ENCODE results near the gene SLC38A10.

SLC38A10 gene

GRCh38 chr17:81197831-81198490, 97.1 kb downstream of the SLC38A10 start:
- Histone ChIP-seq H3K36me3 (ENCODE audit: insufficient read depth, low read length) (peaks cover 5% of the 10 kb centered on the region), H3K9ac (ENCODE audit: low read depth, low read length) (no peak overlapping the region), H3K4me2 (ENCODE audit: low read length) (no peak overlapping the region), H3K9me3 (replicated peaks; ENCODE audit: low read length) (no peaks in the 10 kb centered on the region), H3K27me3 (ENCODE audit: control insufficient read depth, insufficient read depth, low read length) (no peaks in the 10 kb centered on the region), H3K4me3 (ENCODE audit: low read length) (no peak overlapping the region), H3K4me1 (ENCODE audit: control insufficient read depth, insufficient read depth, low read length) (no peaks in the 10 kb centered on the region)

- no peaks in the 10 kb centered on the region for H3K9me3 ChIP-seq (replicated peaks; ENCODE audit: low read length)
- H3K36me3 ChIP-seq (ENCODE audit: insufficient read depth, low read length), result peaks cover 5% of the 10 kb centered on the region
- H3K27me3 ChIP-seq (ENCODE audit: control insufficient read depth, insufficient read depth, low read length), result no peaks in the 10 kb centered on the region
- no peaks in the 10 kb centered on the region for H3K4me1 ChIP-seq (ENCODE audit: control insufficient read depth, insufficient read depth, low read length)
- no peak overlapping the region for H3K9ac ChIP-seq (ENCODE audit: low read depth, low read length)
- H3K4me2 ChIP-seq (ENCODE audit: low read length), result no peak overlapping the region
- H3K4me3 ChIP-seq (ENCODE audit: low read length), result no peak overlapping the region
These were observed 97.7 kb downstream of the SLC38A10 start for GRCh38 chr17:81197409-81197795.

GRCh38 chr17:81196505-81197408, 98.3 kb downstream of the SLC38A10 start:
- H3K4me3 ChIP-seq (ENCODE audit: low read length), result no peak overlapping the region
- H3K4me2 ChIP-seq (ENCODE audit: low read length), result no peak overlapping the region
- no peak overlapping the region for H3K9ac ChIP-seq (ENCODE audit: low read depth, low read length)
- peaks cover 5% of the 10 kb centered on the region for H3K36me3 ChIP-seq (ENCODE audit: insufficient read depth, low read length)
- H3K4me1 ChIP-seq (ENCODE audit: control insufficient read depth, insufficient read depth, low read length), result no peaks in the 10 kb centered on the region
- H3K27me3 ChIP-seq (ENCODE audit: control insufficient read depth, insufficient read depth, low read length), result no peaks in the 10 kb centered on the region
- no peaks in the 10 kb centered on the region for H3K9me3 ChIP-seq (replicated peaks; ENCODE audit: low read length)

- Histone ChIP-seq H3K9ac (ENCODE audit: low read depth, low read length) (no peak overlapping the region), H3K9me3 (replicated peaks; ENCODE audit: low read length) (no peaks in the 10 kb centered on the region), H3K4me3 (ENCODE audit: low read length) (no peak overlapping the region), H3K36me3 (ENCODE audit: insufficient read depth, low read length) (peaks cover 5% of the 10 kb centered on the region), H3K4me2 (ENCODE audit: low read length) (no peak overlapping the region), H3K4me1 (ENCODE audit: control insufficient read depth, insufficient read depth, low read length) (no peaks in the 10 kb centered on the region), H3K27me3 (ENCODE audit: control insufficient read depth, insufficient read depth, low read length) (no peaks in the 10 kb centered on the region)
These were observed 99.1 kb downstream of the SLC38A10 start for GRCh38 chr17:81195941-81196495.
